Measurements from ENCODE around the gene TMEM161A.

DNA sequence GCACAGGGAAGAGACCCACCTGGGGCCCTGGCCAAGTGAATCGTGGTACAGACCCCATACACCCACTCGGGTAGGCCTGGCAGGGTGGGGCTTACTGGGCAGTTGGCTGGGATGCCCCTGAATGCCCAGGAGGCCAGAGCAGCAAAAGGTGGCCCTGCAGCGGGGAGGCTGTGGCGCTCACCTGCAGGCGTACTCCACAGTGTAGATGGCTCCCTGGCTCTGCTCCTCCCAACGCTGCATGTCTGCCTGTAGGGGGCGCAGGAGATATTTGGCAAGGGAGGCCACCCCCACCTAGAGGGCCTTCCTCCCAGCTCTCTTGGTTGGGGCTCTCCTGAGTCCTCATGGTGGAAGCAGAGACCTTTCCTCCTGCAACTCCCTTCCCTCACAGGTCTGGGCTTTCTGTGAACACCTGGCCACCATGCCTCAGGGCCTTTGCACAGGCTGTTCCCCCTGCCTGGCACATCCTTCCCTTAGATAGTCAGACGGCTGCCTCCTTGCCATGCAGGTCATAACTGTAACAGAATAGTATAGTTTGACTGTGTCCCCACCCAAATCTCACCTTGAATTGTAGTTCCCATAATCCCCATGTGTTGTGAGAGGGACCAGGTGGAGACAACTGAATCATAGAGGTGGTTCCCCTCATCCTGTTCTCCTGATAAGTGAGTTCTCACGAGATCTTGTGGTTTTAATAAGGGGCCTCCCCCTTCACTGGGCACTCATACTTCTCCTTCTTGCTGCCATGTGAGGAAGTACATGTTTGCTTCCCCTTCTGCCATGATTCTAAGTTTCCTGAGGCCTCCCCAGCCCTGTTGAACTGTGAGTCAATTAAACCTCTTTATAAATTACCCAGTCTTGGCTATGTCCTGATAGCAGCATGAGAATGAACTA lies 47.8 kb upstream of the TMEM161A start:
- no peak for TF ChIP-seq CBX3 (IDR thresholded peaks at IDR 0.05; ENCODE audit: low read depth)
- no peak for TF ChIP-seq SIN3A (IDR thresholded peaks at IDR 0.05; ENCODE audit: low read depth)
- TF ChIP-seq EZH2 (IDR thresholded peaks at IDR 0.05): no peak
- TF ChIP-seq, protein P1, sequence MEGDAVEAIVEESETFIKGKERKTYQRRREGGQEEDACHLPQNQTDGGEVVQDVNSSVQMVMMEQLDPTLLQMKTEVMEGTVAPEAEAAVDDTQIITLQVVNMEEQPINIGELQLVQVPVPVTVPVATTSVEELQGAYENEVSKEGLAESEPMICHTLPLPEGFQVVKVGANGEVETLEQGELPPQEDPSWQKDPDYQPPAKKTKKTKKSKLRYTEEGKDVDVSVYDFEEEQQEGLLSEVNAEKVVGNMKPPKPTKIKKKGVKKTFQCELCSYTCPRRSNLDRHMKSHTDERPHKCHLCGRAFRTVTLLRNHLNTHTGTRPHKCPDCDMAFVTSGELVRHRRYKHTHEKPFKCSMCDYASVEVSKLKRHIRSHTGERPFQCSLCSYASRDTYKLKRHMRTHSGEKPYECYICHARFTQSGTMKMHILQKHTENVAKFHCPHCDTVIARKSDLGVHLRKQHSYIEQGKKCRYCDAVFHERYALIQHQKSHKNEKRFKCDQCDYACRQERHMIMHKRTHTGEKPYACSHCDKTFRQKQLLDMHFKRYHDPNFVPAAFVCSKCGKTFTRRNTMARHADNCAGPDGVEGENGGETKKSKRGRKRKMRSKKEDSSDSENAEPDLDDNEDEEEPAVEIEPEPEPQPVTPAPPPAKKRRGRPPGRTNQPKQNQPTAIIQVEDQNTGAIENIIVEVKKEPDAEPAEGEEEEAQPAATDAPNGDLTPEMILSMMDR (IDR thresholded peaks at IDR 0.05 in 2 of 3, conservative IDR thresholded peaks at IDR 0.05 in 1 of 3; ENCODE audit: borderline replicate concordance in 1 of 3, insufficient read depth in 1 of 3, low read depth in 2 of 3, low read length in 2 of 3): peak; percentile 76 to 91 (median 88); a peak in 5 of 6 replicates
- TF ChIP-seq POLR2AphosphoS5 (IDR thresholded peaks at IDR 0.05; ENCODE audit: low read depth, low read length): no peak
- TF ChIP-seq, protein P2, sequence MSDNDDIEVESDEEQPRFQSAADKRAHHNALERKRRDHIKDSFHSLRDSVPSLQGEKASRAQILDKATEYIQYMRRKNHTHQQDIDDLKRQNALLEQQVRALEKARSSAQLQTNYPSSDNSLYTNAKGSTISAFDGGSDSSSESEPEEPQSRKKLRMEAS (IDR thresholded peaks at IDR 0.05): no peak
- TF ChIP-seq YY1 (IDR thresholded peaks at IDR 0.05; ENCODE audit: extremely low read depth, insufficient replicate concordance, low read depth, low read length): no peak
- no peak for TF ChIP-seq POLR2A (IDR thresholded peaks at IDR 0.05; ENCODE audit: borderline replicate concordance, extremely low read depth, insufficient read depth, insufficient read length)
- TF ChIP-seq ELF1 (IDR thresholded peaks at IDR 0.05; ENCODE audit: borderline replicate concordance, low read depth): no peak
- no peak for TF ChIP-seq TCF7L2 (IDR thresholded peaks at IDR 0.05; ENCODE audit: borderline replicate concordance, extremely low read depth, insufficient read depth, insufficient read length)
